Brain pericyte (primary cell): ENCODE measurements around the gene SCN10A.

Source experiments
- DNase-seq: peaks from one replicate; pipeline ENCODE4 v3.0.0-alpha.2; 2012; ENCODE audit warnings: low read depth, low spot score

The SCN10A gene

GRCh38 chr3:38816026-38816425 is at the start of gene SCN10A:
TSS of gene SCN10A (minus strand) at chr3:38816217. CDS start at chr3:38794010, 22,207 bp downstream.
- no peak for DNase-seq

- no peak for DNase-seq
These were observed 37.0 kb upstream of the SCN10A start for GRCh38 chr3:38853011-38853410.

- peak; percentile 20 for DNase-seq
These were observed 27.9 kb upstream of the SCN10A start for GRCh38 chr3:38843898-38844297.

DNA sequence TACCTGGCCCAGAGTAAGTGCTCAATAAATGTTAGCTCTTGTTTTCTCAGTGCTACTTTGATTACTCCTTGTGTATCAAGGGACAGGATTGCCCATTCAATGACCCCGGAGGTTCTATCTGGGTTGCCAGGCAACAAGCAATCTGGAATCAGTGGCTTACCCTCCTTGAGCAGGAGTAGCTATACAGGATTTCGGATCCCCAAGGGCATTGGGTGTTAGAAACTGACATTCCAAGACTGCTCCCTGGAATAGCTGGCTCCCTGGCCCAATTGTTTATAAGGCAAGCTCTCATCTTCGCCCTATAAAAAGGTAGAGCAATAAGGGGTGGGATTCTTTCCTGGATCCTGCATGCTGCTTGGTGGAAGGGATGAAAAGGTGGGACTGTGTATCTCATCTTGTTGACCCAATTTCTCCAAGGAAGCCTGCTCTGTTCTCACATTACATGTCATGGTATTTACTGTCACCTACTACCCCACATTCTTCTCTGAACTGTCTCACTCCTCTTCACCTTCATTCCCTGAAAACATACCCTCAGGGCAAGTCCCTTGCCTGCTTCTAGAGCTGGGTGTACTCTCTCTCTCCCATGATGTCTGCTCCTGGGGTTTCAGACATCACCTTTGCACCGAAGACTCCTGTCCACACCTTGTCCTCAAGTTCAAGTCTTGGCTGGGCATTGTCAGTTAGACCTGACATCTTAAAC is 26.4 kb upstream of the SCN10A start:
- DNase-seq = no peak

- DNase-seq = no peak
These were observed 25.0 kb upstream of the SCN10A start for GRCh38 chr3:38840987-38841386.

- no peak for DNase-seq
These were observed 21.3 kb upstream of the SCN10A start for GRCh38 chr3:38837358-38837757.

DNA sequence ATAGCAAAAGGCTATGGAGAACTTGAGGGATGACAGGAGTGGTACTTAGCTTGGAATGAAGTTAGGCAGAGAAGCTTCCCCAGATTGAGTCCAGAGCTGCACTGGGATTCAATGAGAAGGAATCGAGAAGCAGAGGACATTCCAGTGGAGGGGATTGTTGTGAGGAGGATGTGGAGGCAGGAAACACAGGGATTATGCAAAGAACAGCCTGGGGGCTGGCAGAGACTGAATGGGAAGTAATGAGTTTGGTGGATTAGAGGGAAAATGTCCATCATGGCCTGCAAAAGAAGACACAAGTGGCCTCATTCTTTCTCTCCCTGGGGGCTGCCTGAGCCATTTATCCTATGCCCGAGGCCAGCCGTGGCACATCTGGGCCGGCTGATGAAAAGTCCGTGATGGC is 20.5 kb upstream of the SCN10A start:
- no peak for DNase-seq

GRCh38 chr3:38835939-38836338 is 19.9 kb upstream of the SCN10A start:
- DNase-seq = no peak

DNA sequence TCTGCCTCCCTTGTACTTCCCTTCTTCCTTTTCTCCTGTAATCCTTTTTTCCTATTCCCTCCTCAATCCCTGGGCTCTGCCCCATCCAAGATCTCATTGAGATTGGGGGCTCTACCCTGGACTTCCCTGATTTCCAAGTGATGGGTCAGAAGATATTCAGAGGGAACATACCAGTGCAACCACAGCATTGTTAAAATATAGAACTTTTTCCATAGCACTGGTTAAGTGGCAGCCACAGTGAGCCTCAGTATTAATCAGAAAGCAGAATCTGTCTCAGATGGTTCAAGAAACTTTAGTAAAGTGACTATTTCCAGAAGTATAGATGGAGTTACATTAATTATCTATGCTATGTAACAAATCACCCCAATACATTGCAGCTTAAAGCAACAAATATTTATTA is 18.7 kb upstream of the SCN10A start:
- no peak for DNase-seq

DNA sequence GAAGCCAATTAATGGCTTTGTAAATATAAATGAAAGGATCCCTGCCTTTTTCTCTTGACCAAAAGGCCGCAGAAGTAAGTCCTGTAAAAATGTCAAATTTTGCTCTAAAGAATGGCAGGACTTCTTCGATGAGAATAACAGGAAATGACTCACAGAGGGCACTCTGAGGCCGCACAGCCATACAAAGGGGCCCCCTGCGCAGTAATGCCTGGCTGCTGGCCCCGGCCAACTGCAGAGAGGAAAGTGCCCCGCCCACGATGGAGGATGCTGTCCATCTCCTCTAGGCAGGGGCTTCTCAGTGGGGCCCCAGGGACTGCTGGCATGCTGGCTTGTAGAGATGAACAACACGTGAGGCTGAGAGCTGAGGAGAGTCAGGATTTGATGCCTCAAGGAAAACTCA is 18.1 kb upstream of the SCN10A start:
- DNase-seq = peak; percentile 80

- peak; percentile 58 for DNase-seq
These were observed 13.4 kb upstream of the SCN10A start for GRCh38 chr3:38829404-38829803.

- DNase-seq = no peak
These were observed 12.7 kb upstream of the SCN10A start for GRCh38 chr3:38828681-38829080.

DNA sequence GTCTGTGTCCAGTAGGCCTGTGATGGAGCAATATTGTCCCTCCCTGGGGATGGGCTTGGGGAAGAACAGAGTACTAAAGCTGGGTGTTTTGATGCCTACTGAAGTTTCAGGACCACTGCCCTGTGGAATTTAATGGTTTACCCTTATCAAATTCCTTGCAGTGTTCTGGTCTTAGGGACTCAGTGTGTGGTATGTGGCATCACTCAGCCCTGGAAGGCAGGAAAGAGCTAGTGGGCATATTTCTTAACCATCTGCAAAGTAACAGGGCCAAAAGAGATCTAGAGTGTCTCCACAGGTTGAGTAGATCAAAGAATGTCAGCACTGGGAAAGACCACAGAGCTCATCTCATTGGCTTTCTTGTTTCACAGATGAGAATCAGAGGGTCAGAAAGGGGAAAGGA is 11.8 kb upstream of the SCN10A start:
- no peak for DNase-seq

- no peak for DNase-seq
These were observed 10.0 kb upstream of the SCN10A start for GRCh38 chr3:38826001-38826400.

- DNase-seq = no peak
These were observed 8.3 kb upstream of the SCN10A start for GRCh38 chr3:38824349-38824748.

DNA sequence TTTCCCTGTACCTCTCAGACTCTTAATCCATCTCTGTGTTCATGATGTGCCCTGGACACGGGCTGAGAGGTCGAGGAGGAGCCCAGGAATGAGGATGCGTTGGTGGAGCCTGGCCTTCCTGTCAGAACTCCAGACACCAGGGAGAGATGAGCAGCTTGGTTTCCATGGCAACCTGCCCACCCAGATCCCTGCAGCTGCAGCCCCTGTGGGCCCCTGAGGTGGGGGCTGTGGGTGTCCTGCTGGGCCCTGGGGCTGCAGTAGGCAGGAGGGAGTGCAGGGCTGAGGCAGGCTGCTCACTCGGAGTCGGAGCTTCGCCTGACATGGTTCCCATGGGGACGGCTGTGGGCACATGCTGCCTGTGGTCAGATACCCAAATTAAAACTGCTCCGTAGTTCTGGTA is 7.7 kb upstream of the SCN10A start:
- DNase-seq = no peak

- DNase-seq = no peak
These were observed 7.2 kb upstream of the SCN10A start for GRCh38 chr3:38823186-38823585.

DNA sequence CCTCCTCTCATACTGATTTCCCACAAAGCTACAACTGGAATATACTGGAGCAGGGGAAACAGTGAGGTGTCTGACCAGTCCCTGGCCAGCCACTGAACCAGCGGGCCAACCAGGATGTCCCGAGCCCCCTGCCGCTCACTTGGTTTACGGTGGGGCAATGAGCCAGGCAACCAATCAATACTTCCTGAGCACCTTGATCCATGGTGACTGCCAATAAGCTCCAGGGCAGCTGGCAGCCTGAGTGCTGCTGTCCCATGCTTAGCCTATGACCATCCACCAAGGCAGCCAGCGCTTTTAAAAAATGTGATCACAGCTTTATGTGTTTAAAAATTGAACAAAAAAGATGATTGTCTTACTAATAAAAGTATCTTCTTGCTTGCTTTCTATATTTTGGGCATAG is 4.2 kb downstream of the SCN10A start:
- no peak for DNase-seq

DNA sequence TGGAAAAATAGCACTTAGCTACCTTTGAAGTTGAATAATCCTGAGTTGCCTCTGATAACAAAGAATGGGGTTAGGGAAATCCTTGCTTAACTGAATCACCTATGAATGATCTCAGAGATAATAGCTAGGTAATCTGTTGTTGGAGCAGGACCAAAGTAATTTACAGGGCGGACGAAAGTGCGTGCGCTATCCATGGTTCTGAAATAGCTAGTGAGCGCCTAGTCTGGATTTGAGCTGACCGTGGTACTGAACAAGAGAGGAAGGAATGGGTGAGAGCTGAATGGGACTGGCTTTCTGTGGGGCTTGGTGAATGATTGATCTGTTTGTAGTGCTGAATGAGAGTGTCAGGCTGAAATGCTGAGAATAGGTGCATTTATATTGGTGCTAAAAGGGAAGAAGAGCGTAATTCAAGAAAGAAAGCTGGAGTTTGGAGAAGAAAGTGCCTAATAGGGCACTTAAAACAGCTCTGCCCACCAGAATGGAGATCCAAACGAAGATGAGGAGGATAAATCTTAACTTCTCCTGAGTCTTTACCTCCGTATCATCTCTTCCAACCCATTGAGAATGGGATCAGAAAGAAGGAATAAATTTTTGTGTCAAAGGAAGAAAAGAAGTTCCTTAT is 10.1 kb downstream of the SCN10A start:
- peak; percentile 41 for DNase-seq

DNA sequence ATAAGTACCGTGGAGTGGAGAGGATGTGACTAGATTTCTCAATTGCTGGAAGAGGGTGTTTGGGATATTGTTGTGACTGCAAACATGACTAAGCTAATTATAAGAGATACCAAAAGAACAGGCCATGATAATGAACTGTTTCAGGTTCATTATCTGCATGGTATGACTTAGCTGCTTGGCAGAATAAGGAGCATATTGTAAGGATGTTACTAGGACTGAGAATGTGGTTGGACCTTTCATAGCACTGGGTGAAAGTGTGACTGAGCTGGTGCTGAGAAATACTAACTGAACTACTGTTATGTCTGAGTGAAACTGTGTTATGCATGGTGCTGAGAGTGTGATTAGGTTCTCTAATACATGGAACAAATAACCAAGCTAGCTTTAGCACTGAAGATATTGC is 11.0 kb downstream of the SCN10A start:
- no peak for DNase-seq

DNA sequence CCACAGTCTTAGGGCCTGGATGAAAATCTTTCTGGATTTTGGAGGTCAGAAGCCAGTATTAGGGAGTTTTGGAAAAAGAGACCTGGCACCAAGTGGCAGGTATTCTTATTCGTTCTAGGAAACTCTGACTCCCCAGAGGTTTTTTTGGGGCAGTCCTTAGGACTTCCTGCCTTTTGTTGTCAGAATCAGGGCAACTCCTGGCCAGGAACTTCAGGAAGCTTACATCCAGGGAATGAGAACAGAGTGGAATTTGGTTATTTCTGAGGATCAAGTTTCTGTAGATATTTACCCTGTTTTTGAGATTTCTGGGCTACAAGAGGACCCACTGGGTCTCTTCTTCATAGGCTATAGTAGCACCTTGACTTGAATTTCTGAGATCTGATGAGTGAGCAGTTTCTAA is 15.5 kb downstream of the SCN10A start:
- no peak for DNase-seq

GRCh38 chr3:38793721-38794120 is 22.3 kb downstream of the SCN10A start:
- DNase-seq = no peak

- DNase-seq = no peak
These were observed 23.0 kb downstream of the SCN10A start for GRCh38 chr3:38792983-38793382.

DNA sequence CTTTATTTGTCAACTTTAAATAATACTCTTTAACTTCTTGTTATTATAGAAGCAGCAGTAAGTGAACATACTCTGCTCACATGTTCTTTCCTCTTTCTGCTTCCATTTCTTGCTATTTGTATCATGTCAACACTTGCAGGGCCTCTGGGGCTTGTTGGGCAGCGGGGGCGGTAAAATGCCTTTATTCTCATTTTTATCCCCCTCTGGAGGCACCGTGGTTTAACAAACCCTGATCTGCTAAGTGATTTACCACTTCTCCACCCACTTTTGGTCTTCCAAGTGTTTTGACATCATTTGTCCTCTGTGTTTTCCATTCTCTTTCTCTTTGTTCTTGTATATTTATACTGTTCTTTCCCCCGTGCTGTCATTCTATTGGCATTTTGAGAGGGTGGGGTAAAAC is 33.9 kb downstream of the SCN10A start:
- DNase-seq = no peak
